ENCODE measurements around the gene PCSK6. TPM values are rescaled to one million over a fixed set of nuclear protein-coding genes. Genes with fewer than 3 reads are reported as not detected.

Gene PCSK6
- total RNA-seq (2014; rRNA removed; shearing (Covaris generic)), result 20.2 and 22.4 TPM in 2 replicates
- 15.0 and 22.6 TPM in 2 replicates for polyA plus RNA-seq (2014; cell fraction: nucleus; rRNA removed)

- peak; percentile 9 for DNase-seq (ENCODE audit: extremely low read depth, low read depth)
Measured at GRCh38 chr15:101489599-101490407, at the start of gene PCSK6. Gene PCSK6, minus strand, starts transcription at chr15:101489707. Its CDS starts 37 bp downstream, at chr15:101489670.

- no peak for DNase-seq (ENCODE audit: extremely low read depth, low read depth)
Measured at GRCh38 chr15:101538996-101539395, 49.5 kb upstream of the PCSK6 start.

GRCh38 chr15:101538177-101538576 is 48.7 kb upstream of the PCSK6 start:
- no peak for DNase-seq (ENCODE audit: extremely low read depth, low read depth)

GRCh38 chr15:101537483-101538080 is 48.1 kb upstream of the PCSK6 start:
- DNase-seq (ENCODE audit: extremely low read depth, low read depth), result no peak

- DNase-seq (ENCODE audit: extremely low read depth, low read depth), result no peak
Measured at GRCh38 chr15:101536875-101537405, 47.4 kb upstream of the PCSK6 start.

- no peak for DNase-seq (ENCODE audit: extremely low read depth, low read depth)
Measured at GRCh38 chr15:101536166-101536874, 46.8 kb upstream of the PCSK6 start.

GRCh38 chr15:101535170-101535902 is 45.8 kb upstream of the PCSK6 start:
- DNase-seq (ENCODE audit: extremely low read depth, low read depth), result no peak

GRCh38 chr15:101534376-101534970 is 45.0 kb upstream of the PCSK6 start:
- DNase-seq (ENCODE audit: extremely low read depth, low read depth), result no peak

GRCh38 chr15:101533371-101534140 is 44.0 kb upstream of the PCSK6 start:
- DNase-seq (ENCODE audit: extremely low read depth, low read depth), result no peak

GRCh38 chr15:101532865-101533264 is 43.4 kb upstream of the PCSK6 start:
- DNase-seq (ENCODE audit: extremely low read depth, low read depth), result no peak

- DNase-seq (ENCODE audit: extremely low read depth, low read depth), result no peak
Measured at GRCh38 chr15:101531170-101531569, 41.7 kb upstream of the PCSK6 start.

- DNase-seq (ENCODE audit: extremely low read depth, low read depth), result no peak
Measured at GRCh38 chr15:101530224-101530958, 40.9 kb upstream of the PCSK6 start.

GRCh38 chr15:101528917-101529299 is 39.4 kb upstream of the PCSK6 start:
- DNase-seq (ENCODE audit: extremely low read depth, low read depth), result no peak

- DNase-seq (ENCODE audit: extremely low read depth, low read depth), result no peak
Measured at GRCh38 chr15:101528108-101528916, 38.8 kb upstream of the PCSK6 start.

- DNase-seq (ENCODE audit: extremely low read depth, low read depth), result no peak
Measured at GRCh38 chr15:101526890-101527289, 37.4 kb upstream of the PCSK6 start.

- DNase-seq (ENCODE audit: extremely low read depth, low read depth), result no peak
Measured at GRCh38 chr15:101526442-101526841, 36.9 kb upstream of the PCSK6 start.

GRCh38 chr15:101526021-101526420 is 36.5 kb upstream of the PCSK6 start:
- no peak for DNase-seq (ENCODE audit: extremely low read depth, low read depth)

All from NCI-H460 (cell line).